ENCODE measurements around the gene LRRC74B.

DNA sequence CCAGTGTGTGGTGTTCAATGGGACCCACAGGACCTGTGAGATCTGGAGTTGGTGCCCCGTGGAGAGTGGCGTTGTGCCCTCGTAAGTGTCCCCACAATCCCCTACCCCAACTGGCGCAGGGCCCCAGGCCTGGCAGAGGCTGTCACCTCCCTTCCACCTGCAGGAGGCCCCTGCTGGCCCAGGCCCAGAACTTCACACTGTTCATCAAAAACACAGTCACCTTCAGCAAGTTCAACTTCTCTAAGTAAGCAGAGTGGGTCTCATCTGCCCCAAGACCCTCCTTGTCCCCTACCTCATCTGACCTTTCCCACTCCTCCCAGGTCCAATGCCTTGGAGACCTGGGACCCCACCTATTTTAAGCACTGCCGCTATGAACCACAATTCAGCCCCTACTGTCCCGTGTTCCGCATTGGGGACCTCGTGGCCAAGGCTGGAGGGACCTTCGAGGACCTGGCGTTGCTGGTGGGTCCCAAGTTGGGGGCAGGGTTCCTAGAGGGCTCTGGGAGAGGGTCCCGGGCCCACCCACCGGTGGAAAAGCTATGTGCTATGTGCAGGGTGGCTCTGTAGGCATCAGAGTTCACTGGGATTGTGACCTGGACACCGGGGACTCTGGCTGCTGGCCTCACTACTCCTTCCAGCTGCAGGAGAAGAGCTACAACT, 22.7 kb upstream of the LRRC74B start:
- TF ChIP-seq, protein P1, sequence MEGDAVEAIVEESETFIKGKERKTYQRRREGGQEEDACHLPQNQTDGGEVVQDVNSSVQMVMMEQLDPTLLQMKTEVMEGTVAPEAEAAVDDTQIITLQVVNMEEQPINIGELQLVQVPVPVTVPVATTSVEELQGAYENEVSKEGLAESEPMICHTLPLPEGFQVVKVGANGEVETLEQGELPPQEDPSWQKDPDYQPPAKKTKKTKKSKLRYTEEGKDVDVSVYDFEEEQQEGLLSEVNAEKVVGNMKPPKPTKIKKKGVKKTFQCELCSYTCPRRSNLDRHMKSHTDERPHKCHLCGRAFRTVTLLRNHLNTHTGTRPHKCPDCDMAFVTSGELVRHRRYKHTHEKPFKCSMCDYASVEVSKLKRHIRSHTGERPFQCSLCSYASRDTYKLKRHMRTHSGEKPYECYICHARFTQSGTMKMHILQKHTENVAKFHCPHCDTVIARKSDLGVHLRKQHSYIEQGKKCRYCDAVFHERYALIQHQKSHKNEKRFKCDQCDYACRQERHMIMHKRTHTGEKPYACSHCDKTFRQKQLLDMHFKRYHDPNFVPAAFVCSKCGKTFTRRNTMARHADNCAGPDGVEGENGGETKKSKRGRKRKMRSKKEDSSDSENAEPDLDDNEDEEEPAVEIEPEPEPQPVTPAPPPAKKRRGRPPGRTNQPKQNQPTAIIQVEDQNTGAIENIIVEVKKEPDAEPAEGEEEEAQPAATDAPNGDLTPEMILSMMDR (IDR thresholded peaks at IDR 0.05): no peak
- no peak for TF ChIP-seq POLR2A (IDR thresholded peaks at IDR 0.05)
